A549 (cell line): ENCODE results near the gene IL22RA2.

ENCODE experiments used
- HMGXB4 ChIP-seq: fragments of 250-450 bp; sonication (Bioruptor Pico); IDR thresholded peaks from 2 replicates; pipeline ENCODE4 v1.5.0; 2021; ENCODE audit warnings: mild to moderate bottlenecking, moderate library complexity, borderline replicate concordance
- HOXA7 ChIP-seq: fragments of 250-450 bp; sonication (Bioruptor Pico); IDR thresholded peaks from 2 replicates; pipeline ENCODE4 v1.5.0; 2020; ENCODE audit warnings: mild to moderate bottlenecking, moderate library complexity

GRCh38 chr6:137150072-137150471 is 23.4 kb downstream of the IL22RA2 start:
- TF ChIP-seq HOXA7 (CRISPR knock-in tag) (no peak), HMGXB4 (CRISPR knock-in tag) (no peak)
